RWPE2 (cell line): ENCODE data around the gene NKX1-1.

Experiments used
- ATAC-seq: fragments of 200-7000 bp; cut with Tn5 transposase; 3 replicates; pipeline ENCODE4 v1.9.1; 2021; ENCODE audit warnings: low read depth
- DNase-seq: peaks from one replicate; pipeline ENCODE4 v3.0.0-alpha.2; 2020; ENCODE audit warnings: low spot score
- H3K27ac ChIP-seq: fragments of 450-650 bp; 2 replicates; pipeline ENCODE4 v1.5.1; 2017; ENCODE audit warnings: mild to moderate bottlenecking; ENCODE audit not compliant: poor library complexity, severe bottlenecking
- H3K27me3 ChIP-seq: fragments of 250-450 bp; sonication (Bioruptor Pico); 2 replicates; pipeline ENCODE4 v1.5.1; 2021; ENCODE audit warnings: mild to moderate bottlenecking, moderate library complexity; ENCODE audit not compliant: insufficient read depth, poor library complexity, severe bottlenecking
- H3K36me3 ChIP-seq: fragments of 250-450 bp; sonication (Bioruptor Pico); 2 replicates; pipeline ENCODE4 v1.5.1; 2020; ENCODE audit warnings: low read depth, mild to moderate bottlenecking, moderate library complexity
- H3K4me1 ChIP-seq: fragments of 250-450 bp; sonication (Bioruptor Pico); 2 replicates; pipeline ENCODE4 v1.5.1; 2021; ENCODE audit warnings: mild to moderate bottlenecking, moderate library complexity; ENCODE audit not compliant: insufficient read depth, poor library complexity, severe bottlenecking
- H3K4me3 ChIP-seq: fragments of 250-450 bp; sonication (Bioruptor Pico); 2 replicates; pipeline ENCODE4 v1.5.1; 2021; ENCODE audit warnings: mild to moderate bottlenecking, moderate library complexity; ENCODE audit not compliant: severe bottlenecking
- H3K9me3 ChIP-seq: fragments of 250-450 bp; sonication (Bioruptor Pico); 2 replicates; pipeline ENCODE4 v1.5.1; 2021; ENCODE audit warnings: mild to moderate bottlenecking, moderate library complexity; ENCODE audit not compliant: severe bottlenecking
- TF ChIP-seq, protein P1 (sequence below): fragments of 450-650 bp; IDR thresholded peaks from one replicate; pipeline ENCODE4 v1.5.1; 2017; ENCODE audit warnings: mild to moderate bottlenecking, moderate library complexity; ENCODE audit not compliant: poor library complexity, severe bottlenecking

Gene NKX1-1

DNA sequence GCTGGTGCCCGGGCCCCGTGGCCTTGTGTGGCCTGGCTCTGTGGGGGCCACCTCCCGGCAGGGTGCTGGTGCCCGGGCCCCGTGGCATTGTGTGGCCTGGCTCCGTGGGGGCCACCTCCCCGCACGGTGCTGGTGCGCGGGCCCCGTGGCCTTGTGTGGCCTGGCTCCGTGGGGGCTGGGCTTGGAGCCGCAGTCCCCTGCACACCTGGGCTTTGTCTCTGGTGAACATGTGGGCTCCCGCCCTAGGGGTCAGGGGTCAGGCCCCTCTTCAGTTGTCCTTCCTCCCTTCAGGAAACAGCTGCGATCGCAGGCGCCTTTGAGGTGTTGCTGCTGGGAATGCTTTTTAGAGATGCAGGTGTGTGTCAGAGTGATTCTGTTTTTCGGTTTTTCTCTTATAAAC is 42.0 kb downstream of the NKX1-1 start:
- H3K27ac ChIP-seq, result no peak overlapping the region
- H3K9me3 ChIP-seq, result no peaks in the 10 kb centered on the region
- H3K36me3 ChIP-seq, result peaks cover 2% of the 10 kb centered on the region
- H3K4me3 ChIP-seq, result no peak overlapping the region
- no peaks in the 10 kb centered on the region for H3K27me3 ChIP-seq
- DNase-seq, result no peak
- ATAC-seq, result no peak
- TF ChIP-seq, protein P1, sequence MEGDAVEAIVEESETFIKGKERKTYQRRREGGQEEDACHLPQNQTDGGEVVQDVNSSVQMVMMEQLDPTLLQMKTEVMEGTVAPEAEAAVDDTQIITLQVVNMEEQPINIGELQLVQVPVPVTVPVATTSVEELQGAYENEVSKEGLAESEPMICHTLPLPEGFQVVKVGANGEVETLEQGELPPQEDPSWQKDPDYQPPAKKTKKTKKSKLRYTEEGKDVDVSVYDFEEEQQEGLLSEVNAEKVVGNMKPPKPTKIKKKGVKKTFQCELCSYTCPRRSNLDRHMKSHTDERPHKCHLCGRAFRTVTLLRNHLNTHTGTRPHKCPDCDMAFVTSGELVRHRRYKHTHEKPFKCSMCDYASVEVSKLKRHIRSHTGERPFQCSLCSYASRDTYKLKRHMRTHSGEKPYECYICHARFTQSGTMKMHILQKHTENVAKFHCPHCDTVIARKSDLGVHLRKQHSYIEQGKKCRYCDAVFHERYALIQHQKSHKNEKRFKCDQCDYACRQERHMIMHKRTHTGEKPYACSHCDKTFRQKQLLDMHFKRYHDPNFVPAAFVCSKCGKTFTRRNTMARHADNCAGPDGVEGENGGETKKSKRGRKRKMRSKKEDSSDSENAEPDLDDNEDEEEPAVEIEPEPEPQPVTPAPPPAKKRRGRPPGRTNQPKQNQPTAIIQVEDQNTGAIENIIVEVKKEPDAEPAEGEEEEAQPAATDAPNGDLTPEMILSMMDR, result no peak
- no peaks in the 10 kb centered on the region for H3K4me1 ChIP-seq

DNA sequence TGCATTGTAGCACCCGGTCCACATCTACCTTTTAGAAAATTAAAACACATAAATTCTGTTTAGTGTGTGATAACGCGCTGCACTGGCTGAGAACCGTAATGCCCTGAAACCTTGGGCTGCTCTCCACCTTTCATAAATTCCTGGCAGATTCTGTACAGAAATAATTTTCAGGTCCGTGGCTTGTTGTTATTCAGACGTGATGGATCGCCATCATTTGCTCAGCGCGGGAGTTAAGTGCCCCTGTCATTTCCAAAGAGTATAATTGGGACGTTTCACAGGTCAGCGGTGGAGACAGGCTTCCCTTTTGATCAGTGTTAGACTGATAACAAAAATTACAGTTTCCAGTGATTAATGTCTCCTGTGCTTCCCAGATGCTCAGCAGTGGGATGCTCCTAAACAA is 42.7 kb downstream of the NKX1-1 start:
- no peaks in the 10 kb centered on the region for H3K27me3 ChIP-seq
- no peaks in the 10 kb centered on the region for H3K9me3 ChIP-seq
- no peak for ATAC-seq
- no peak overlapping the region for H3K27ac ChIP-seq
- no peak overlapping the region for H3K4me3 ChIP-seq
- TF ChIP-seq, protein P1, result no peak
- no peaks in the 10 kb centered on the region for H3K4me1 ChIP-seq
- DNase-seq, result no peak
- peaks cover 9% of the 10 kb centered on the region for H3K36me3 ChIP-seq

DNA sequence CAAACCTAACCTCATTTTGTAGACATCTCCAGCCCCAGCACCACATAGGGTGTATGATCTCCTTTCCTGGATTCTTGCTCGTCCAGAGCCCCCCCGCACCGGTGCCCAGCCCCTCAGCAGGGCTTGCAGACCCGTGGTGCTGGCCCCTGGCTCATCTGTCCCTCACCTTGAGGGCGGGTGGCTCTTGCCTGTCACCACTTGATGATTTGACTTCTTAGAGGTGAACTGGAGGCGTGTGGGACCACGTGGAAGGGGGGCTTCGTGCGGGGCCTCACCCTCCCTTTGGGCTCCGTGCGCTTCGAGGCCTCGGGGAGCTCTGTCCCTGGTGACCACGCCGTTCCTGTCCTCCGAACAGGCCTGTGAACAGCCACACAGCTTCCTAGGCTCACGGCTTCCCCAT is 43.7 kb downstream of the NKX1-1 start:
- no peaks in the 10 kb centered on the region for H3K4me1 ChIP-seq
- TF ChIP-seq, protein P1, result no peak
- no peak overlapping the region for H3K27ac ChIP-seq
- ATAC-seq (no peak), DNase-seq (no peak)
- H3K9me3 ChIP-seq, result no peaks in the 10 kb centered on the region
- peaks cover 11% of the 10 kb centered on the region for H3K36me3 ChIP-seq
- no peak overlapping the region for H3K4me3 ChIP-seq
- H3K27me3 ChIP-seq, result no peaks in the 10 kb centered on the region

DNA sequence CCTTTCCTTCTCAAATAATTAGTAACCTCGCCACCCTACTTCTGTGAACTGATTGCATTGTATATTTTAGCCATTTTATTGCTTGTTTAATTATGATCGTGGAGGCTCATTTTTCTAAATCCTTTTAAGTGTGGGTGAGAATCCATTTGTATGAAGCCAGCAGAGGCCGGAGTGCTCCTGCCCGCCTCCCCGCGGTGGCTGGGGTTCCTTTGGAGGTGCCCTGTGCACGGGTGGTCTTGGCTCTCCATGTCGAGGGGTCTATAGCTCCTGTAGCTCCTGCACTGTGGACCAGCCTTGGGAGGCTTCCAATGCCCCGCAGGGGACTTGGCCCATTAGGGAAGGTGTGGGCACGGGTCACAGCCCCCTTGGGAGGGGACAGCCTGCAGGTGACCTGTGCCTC is 44.2 kb downstream of the NKX1-1 start:
- Histone ChIP-seq H3K4me3 (no peak overlapping the region), H3K27ac (no peak overlapping the region), H3K9me3 (no peaks in the 10 kb centered on the region), H3K36me3 (peaks cover 11% of the 10 kb centered on the region), H3K4me1 (no peaks in the 10 kb centered on the region), H3K27me3 (no peaks in the 10 kb centered on the region)
- ATAC-seq (no peak), DNase-seq (no peak)
- TF ChIP-seq, protein P1, result no peak

DNA sequence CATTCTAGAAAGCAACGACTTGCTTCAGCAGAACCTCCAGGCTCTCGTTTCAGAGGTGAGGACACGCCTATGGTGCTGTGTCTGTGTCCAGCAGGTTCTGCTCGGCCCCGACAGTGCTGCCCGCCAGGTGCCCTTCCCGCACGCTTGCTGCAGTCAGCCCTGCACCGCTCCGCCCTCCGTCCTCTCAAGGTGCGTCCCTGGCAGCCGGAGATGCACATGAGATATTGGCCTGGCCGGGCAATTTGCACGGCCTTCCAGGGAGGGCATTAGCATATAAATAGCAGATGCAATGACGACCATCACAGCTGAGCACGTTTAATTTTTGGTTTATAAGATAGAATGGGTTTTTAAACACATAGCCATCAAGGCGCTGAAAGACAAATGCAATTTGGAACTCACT is 44.8 kb downstream of the NKX1-1 start:
- ATAC-seq (no peak), DNase-seq (no peak)
- no peaks in the 10 kb centered on the region for H3K4me1 ChIP-seq
- TF ChIP-seq, protein P1, result no peak
- H3K9me3 ChIP-seq, result no peaks in the 10 kb centered on the region
- peaks cover 14% of the 10 kb centered on the region for H3K36me3 ChIP-seq
- H3K27me3 ChIP-seq, result no peaks in the 10 kb centered on the region
- no peak overlapping the region for H3K4me3 ChIP-seq
- H3K27ac ChIP-seq, result no peak overlapping the region
